ENCODE results near the gene PLA2G6. TPM values are rescaled to one million over a fixed set of nuclear protein-coding genes. Genes with fewer than 3 reads are reported as not detected.

Gene PLA2G6
- total RNA-seq, 1 experiment from 2014 or later = 29.9 TPM

DNA sequence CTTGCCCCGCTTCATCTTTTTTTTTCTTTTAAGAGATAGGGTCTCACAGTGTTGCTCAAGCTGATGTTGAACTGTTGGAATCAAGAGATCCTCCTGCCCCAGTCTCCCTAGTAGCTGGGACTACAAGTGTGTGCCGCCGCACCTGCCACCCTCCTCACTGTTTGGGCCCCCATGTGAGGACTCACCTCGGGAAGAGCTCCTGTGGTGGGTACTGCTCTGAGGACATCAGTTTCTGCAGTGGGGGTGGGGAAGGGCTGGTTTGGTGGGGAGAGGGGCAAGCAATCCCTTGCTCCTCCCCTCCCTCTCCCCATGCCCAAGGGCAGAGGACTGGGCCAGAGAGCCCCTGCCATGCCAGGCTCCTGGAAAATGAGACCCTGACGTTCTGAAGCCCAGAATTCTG is 96.1 kb downstream of the PLA2G6 start (continued):
- TF ChIP-seq NFATC4 (CRISPR knock-in tag; IDR thresholded peaks at IDR 0.05) = no peak
- TF ChIP-seq, protein P1, sequence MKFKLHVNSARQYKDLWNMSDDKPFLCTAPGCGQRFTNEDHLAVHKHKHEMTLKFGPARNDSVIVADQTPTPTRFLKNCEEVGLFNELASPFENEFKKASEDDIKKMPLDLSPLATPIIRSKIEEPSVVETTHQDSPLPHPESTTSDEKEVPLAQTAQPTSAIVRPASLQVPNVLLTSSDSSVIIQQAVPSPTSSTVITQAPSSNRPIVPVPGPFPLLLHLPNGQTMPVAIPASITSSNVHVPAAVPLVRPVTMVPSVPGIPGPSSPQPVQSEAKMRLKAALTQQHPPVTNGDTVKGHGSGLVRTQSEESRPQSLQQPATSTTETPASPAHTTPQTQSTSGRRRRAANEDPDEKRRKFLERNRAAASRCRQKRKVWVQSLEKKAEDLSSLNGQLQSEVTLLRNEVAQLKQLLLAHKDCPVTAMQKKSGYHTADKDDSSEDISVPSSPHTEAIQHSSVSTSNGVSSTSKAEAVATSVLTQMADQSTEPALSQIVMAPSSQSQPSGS (CRISPR knock-in tag; IDR thresholded peaks at IDR 0.05; ENCODE audit: borderline replicate concordance, low read depth) = no peak

DNA sequence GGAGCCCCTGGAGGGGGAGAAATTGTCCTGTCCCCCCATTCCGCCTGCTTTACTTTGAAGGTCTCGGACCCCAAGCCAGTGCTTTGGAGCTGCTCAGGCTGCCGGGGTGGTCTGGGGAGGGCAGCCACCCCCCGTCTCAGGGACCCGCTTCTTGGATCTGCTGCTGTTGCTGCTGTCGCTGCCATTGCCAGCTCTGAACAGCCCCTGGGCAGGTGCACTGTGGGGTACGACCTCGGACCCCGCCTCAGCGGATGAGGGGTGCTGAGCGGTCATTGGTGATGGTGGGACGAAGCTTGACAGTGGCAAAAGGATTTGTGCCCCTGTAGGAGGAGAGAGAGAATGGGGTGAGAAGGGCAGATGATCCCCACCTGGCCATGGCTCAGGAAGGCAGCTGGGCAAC is 96.6 kb downstream of the PLA2G6 start:
- peaks cover 9% of the 10 kb centered on the region for H3K4me1 Mint-ChIP-seq
- no peaks in the 10 kb centered on the region for H3K9me3 Mint-ChIP-seq
- no peak overlapping the region for H3K4me3 Mint-ChIP-seq
- ChIA-PET CTCF (interaction anchor here (1.0 to 14.3 kb wide), 5 partner anchors 11 to 112 kb away, joined by 3 to 183 read pairs (median 7); no protein-coding TSS in a partner anchor), POLR2A (no interaction called here)
- TF ChIP-seq, protein P2, sequence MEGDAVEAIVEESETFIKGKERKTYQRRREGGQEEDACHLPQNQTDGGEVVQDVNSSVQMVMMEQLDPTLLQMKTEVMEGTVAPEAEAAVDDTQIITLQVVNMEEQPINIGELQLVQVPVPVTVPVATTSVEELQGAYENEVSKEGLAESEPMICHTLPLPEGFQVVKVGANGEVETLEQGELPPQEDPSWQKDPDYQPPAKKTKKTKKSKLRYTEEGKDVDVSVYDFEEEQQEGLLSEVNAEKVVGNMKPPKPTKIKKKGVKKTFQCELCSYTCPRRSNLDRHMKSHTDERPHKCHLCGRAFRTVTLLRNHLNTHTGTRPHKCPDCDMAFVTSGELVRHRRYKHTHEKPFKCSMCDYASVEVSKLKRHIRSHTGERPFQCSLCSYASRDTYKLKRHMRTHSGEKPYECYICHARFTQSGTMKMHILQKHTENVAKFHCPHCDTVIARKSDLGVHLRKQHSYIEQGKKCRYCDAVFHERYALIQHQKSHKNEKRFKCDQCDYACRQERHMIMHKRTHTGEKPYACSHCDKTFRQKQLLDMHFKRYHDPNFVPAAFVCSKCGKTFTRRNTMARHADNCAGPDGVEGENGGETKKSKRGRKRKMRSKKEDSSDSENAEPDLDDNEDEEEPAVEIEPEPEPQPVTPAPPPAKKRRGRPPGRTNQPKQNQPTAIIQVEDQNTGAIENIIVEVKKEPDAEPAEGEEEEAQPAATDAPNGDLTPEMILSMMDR (IDR thresholded peaks at IDR 0.05) = no peak
- TF ChIP-seq ERG (CRISPR knock-in tag; IDR thresholded peaks at IDR 0.05) = no peak
- TF ChIP-seq MYBL2 (CRISPR knock-in tag; IDR thresholded peaks at IDR 0.05) = no peak
- TF ChIP-seq, protein P3, sequence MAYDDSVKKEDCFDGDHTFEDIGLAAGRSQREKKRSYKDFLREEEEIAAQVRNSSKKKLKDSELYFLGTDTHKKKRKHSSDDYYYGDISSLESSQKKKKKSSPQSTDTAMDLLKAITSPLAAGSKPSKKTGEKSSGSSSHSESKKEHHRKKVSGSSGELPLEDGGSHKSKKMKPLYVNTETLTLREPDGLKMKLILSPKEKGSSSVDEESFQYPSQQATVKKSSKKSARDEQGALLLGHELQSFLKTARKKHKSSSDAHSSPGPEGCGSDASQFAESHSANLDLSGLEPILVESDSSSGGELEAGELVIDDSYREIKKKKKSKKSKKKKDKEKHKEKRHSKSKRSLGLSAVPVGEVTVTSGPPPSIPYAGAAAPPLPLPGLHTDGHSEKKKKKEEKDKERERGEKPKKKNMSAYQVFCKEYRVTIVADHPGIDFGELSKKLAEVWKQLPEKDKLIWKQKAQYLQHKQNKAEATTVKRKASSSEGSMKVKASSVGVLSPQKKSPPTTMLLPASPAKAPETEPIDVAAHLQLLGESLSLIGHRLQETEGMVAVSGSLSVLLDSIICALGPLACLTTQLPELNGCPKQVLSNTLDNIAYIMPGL (CRISPR knock-in tag; IDR thresholded peaks at IDR 0.05) = no peak
- TF ChIP-seq MXD4 (CRISPR knock-in tag; IDR thresholded peaks at IDR 0.05; ENCODE audit: borderline replicate concordance) = no peak
- no peak for TF ChIP-seq ZNF416 (CRISPR knock-in tag; IDR thresholded peaks at IDR 0.05)
- TF ChIP-seq JAZF1 (CRISPR knock-in tag; IDR thresholded peaks at IDR 0.05) = no peak
- TF ChIP-seq, protein P4, sequence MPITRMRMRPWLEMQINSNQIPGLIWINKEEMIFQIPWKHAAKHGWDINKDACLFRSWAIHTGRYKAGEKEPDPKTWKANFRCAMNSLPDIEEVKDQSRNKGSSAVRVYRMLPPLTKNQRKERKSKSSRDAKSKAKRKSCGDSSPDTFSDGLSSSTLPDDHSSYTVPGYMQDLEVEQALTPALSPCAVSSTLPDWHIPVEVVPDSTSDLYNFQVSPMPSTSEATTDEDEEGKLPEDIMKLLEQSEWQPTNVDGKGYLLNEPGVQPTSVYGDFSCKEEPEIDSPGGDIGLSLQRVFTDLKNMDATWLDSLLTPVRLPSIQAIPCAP (CRISPR knock-in tag; IDR thresholded peaks at IDR 0.05) = no peak
- no peak for TF ChIP-seq ZSCAN18 (CRISPR knock-in tag; IDR thresholded peaks at IDR 0.05)
- no peak for TF ChIP-seq ZNF671 (CRISPR knock-in tag; IDR thresholded peaks at IDR 0.05)
- TF ChIP-seq FOXP4 (CRISPR knock-in tag; IDR thresholded peaks at IDR 0.05) = no peak
- peaks cover 20% of the 10 kb centered on the region for H3K27me3 Mint-ChIP-seq (ENCODE audit: low read depth)
- no peak overlapping the region for H3K27ac Mint-ChIP-seq
- no peak for DNase-seq (ENCODE audit: low spot score)
- H3K36me3 Mint-ChIP-seq = no peaks in the 10 kb centered on the region
- no peak for ATAC-seq
